ENCODE results near the gene CEACAM19. TPM values are rescaled to one million over a fixed set of nuclear protein-coding genes. Genes with fewer than 3 reads are reported as not detected.
A peak's percentile ranks its signal among the peaks of the same experiment; 100 is the strongest.
"Not testable (repeated sequence)": the region's sequence is repeated elsewhere in the genome, so short reads cannot be mapped to it uniquely, and the experiment has no call there.

Gene CEACAM19
- total RNA-seq, 1 donor from 2014 or later: 1.1 TPM

- H3K36me3 Mint-ChIP-seq (ENCODE audit: low read depth): peaks cover 13% of the 10 kb centered on the region
Measured at GRCh38 chr19:44717603-44718002, 46.3 kb downstream of the CEACAM19 start.

GRCh38 chr19:44718441-44719261 lies 47.4 kb downstream of the CEACAM19 start:
- peaks cover 27% of the 10 kb centered on the region for H3K4me1 Mint-ChIP-seq (ENCODE audit: low read depth)
- peaks cover 13% of the 10 kb centered on the region for H3K36me3 Mint-ChIP-seq (ENCODE audit: low read depth)
- no peaks in the 10 kb centered on the region for H3K27me3 Mint-ChIP-seq (ENCODE audit: insufficient read depth)
- DNase-seq (ENCODE audit: low spot score): no peak
- intact Hi-C loops (cut with micrococcal nuclease): no loop called here
- no peak overlapping the region for H3K4me3 Mint-ChIP-seq
- H3K9me3 Mint-ChIP-seq: peaks cover 21% of the 10 kb centered on the region
- no peak overlapping the region for H3K27ac Mint-ChIP-seq

More at GRCh38 chr19:44717603-44718002, 46.3 kb downstream of the CEACAM19 start:
- Mint-ChIP-seq H3K4me3 (no peak overlapping the region), H3K9me3 (peaks cover 21% of the 10 kb centered on the region), H3K4me1 (ENCODE audit: low read depth) (peaks cover 16% of the 10 kb centered on the region), H3K27me3 (ENCODE audit: insufficient read depth) (peaks cover 2% of the 10 kb centered on the region), H3K27ac (no peak overlapping the region)
- no peak for DNase-seq (ENCODE audit: low spot score)
- intact Hi-C loops (cut with micrococcal nuclease): no loop called here

- H3K4me1 Mint-ChIP-seq (ENCODE audit: low read depth): peaks cover 33% of the 10 kb centered on the region
- H3K36me3 Mint-ChIP-seq (ENCODE audit: low read depth): peaks cover 12% of the 10 kb centered on the region
- intact Hi-C loops (cut with micrococcal nuclease): no loop called here
- H3K4me3 Mint-ChIP-seq: no peak overlapping the region
- DNase-seq (ENCODE audit: low spot score): no peak
- peaks cover 19% of the 10 kb centered on the region for H3K9me3 Mint-ChIP-seq
- no peak overlapping the region for H3K27ac Mint-ChIP-seq
- no peaks in the 10 kb centered on the region for H3K27me3 Mint-ChIP-seq (ENCODE audit: insufficient read depth)
Measured at GRCh38 chr19:44719262-44719701, 48.0 kb downstream of the CEACAM19 start.

GRCh38 chr19:44720396-44720795 lies 49.1 kb downstream of the CEACAM19 start:
- H3K9me3 Mint-ChIP-seq; H3K27ac Mint-ChIP-seq; H3K27me3 Mint-ChIP-seq (ENCODE audit: insufficient read depth); H3K36me3 Mint-ChIP-seq (ENCODE audit: low read depth); H3K4me3 Mint-ChIP-seq; DNase-seq (ENCODE audit: low spot score); intact Hi-C loops (cut with micrococcal nuclease): not testable (repeated sequence)
- H3K4me1 Mint-ChIP-seq (ENCODE audit: low read depth): peaks cover 42% of the 10 kb centered on the region

- H3K27me3 Mint-ChIP-seq (ENCODE audit: insufficient read depth): no peaks in the 10 kb centered on the region
- no peak overlapping the region for H3K27ac Mint-ChIP-seq
- DNase-seq (ENCODE audit: low spot score): no peak
- no peak overlapping the region for H3K4me3 Mint-ChIP-seq
- intact Hi-C loops (cut with micrococcal nuclease): no loop called here
- H3K4me1 Mint-ChIP-seq (ENCODE audit: low read depth): peaks cover 48% of the 10 kb centered on the region
- H3K36me3 Mint-ChIP-seq (ENCODE audit: low read depth): peaks cover 1% of the 10 kb centered on the region
- H3K9me3 Mint-ChIP-seq: peaks cover 2% of the 10 kb centered on the region
Measured at GRCh38 chr19:44720945-44721344, 49.7 kb downstream of the CEACAM19 start.

- H3K36me3 Mint-ChIP-seq (ENCODE audit: low read depth); H3K27me3 Mint-ChIP-seq (ENCODE audit: insufficient read depth); intact Hi-C loops (cut with micrococcal nuclease); H3K9me3 Mint-ChIP-seq; H3K27ac Mint-ChIP-seq; DNase-seq (ENCODE audit: low spot score); H3K4me3 Mint-ChIP-seq: not testable (repeated sequence)
- peaks cover 48% of the 10 kb centered on the region for H3K4me1 Mint-ChIP-seq (ENCODE audit: low read depth)
Measured at GRCh38 chr19:44721369-44721768, 50.1 kb downstream of the CEACAM19 start.

GRCh38 chr19:44722131-44723121 lies 51.1 kb downstream of the CEACAM19 start:
- Mint-ChIP-seq H3K36me3 (ENCODE audit: low read depth) (peaks cover 1% of the 10 kb centered on the region), H3K27ac (peak overlapping the region; percentile 58), H3K4me3 (peak overlapping the region; percentile 67), H3K9me3 (no peaks in the 10 kb centered on the region), H3K4me1 (ENCODE audit: low read depth) (peaks cover 48% of the 10 kb centered on the region), H3K27me3 (ENCODE audit: insufficient read depth) (no peaks in the 10 kb centered on the region)
- intact Hi-C loops (cut with micrococcal nuclease): no loop called here
- peak; percentile 25 for DNase-seq (ENCODE audit: low spot score)

GRCh38 chr19:44723299-44723951 lies 52.1 kb downstream of the CEACAM19 start:
- Mint-ChIP-seq H3K4me3 (peak overlapping the region; percentile 67), H3K9me3 (no peaks in the 10 kb centered on the region), H3K4me1 (ENCODE audit: low read depth) (peaks cover 58% of the 10 kb centered on the region), H3K27me3 (ENCODE audit: insufficient read depth) (no peaks in the 10 kb centered on the region), H3K27ac (peak overlapping the region; percentile 34), H3K36me3 (ENCODE audit: low read depth) (peaks cover 1% of the 10 kb centered on the region)
- no peak for DNase-seq (ENCODE audit: low spot score)
- intact Hi-C loops (cut with micrococcal nuclease): no loop called here

- Mint-ChIP-seq H3K27me3 (ENCODE audit: insufficient read depth) (no peaks in the 10 kb centered on the region), H3K4me1 (ENCODE audit: low read depth) (peaks cover 58% of the 10 kb centered on the region), H3K9me3 (no peaks in the 10 kb centered on the region), H3K36me3 (ENCODE audit: low read depth) (peaks cover 1% of the 10 kb centered on the region), H3K4me3 (peak overlapping the region; percentile 67), H3K27ac (peak overlapping the region; percentile 25)
- peak; percentile 77 for DNase-seq (ENCODE audit: low spot score)
- intact Hi-C loops (cut with micrococcal nuclease): loop anchor here (1.0 to 2.0 kb wide), 7 partner anchors 23 to 227 kb away; no protein-coding TSS in a partner anchor
Measured at GRCh38 chr19:44723952-44724319, 52.7 kb downstream of the CEACAM19 start.

GRCh38 chr19:44725251-44725650 lies 54.0 kb downstream of the CEACAM19 start:
- intact Hi-C loops (cut with micrococcal nuclease): loop anchor here (2.0 kb wide), 1 partner anchor 70 kb away; no protein-coding TSS in a partner anchor
- Mint-ChIP-seq H3K27ac (no peak overlapping the region), H3K27me3 (ENCODE audit: insufficient read depth) (no peaks in the 10 kb centered on the region), H3K36me3 (ENCODE audit: low read depth) (no peaks in the 10 kb centered on the region), H3K4me1 (ENCODE audit: low read depth) (peaks cover 58% of the 10 kb centered on the region), H3K4me3 (peak overlapping the region; percentile 56), H3K9me3 (no peaks in the 10 kb centered on the region)
- DNase-seq (ENCODE audit: low spot score): no peak

- H3K36me3 Mint-ChIP-seq (ENCODE audit: low read depth): no peaks in the 10 kb centered on the region
- H3K27me3 Mint-ChIP-seq (ENCODE audit: insufficient read depth): no peaks in the 10 kb centered on the region
- H3K4me3 Mint-ChIP-seq: peak overlapping the region; percentile 56
- no peak overlapping the region for H3K27ac Mint-ChIP-seq
- H3K9me3 Mint-ChIP-seq: no peaks in the 10 kb centered on the region
- H3K4me1 Mint-ChIP-seq (ENCODE audit: low read depth): peaks cover 57% of the 10 kb centered on the region
- DNase-seq (ENCODE audit: low spot score): no peak
- intact Hi-C loops (cut with micrococcal nuclease): loop anchor here (2.0 kb wide), 1 partner anchor 71 kb away; no protein-coding TSS in a partner anchor
Measured at GRCh38 chr19:44725684-44726083, 54.4 kb downstream of the CEACAM19 start.

GRCh38 chr19:44726465-44726864 lies 55.2 kb downstream of the CEACAM19 start:
- intact Hi-C loops (cut with micrococcal nuclease): no loop called here
- peaks cover 53% of the 10 kb centered on the region for H3K4me1 Mint-ChIP-seq (ENCODE audit: low read depth)
- H3K36me3 Mint-ChIP-seq (ENCODE audit: low read depth): no peaks in the 10 kb centered on the region
- peak overlapping the region; percentile 40 for H3K27ac Mint-ChIP-seq
- no peak for DNase-seq (ENCODE audit: low spot score)
- no peaks in the 10 kb centered on the region for H3K9me3 Mint-ChIP-seq
- no peak overlapping the region for H3K4me3 Mint-ChIP-seq
- no peaks in the 10 kb centered on the region for H3K27me3 Mint-ChIP-seq (ENCODE audit: insufficient read depth)

Data from activated T-helper 1 cell treated with anti-CD3 and anti-CD28 coated beads, Interleukin-12 subunit alpha, Interleukin-12 subunit beta, Interleukin-2, Interleukin-4 antibody, amounts not matched to agents 30 ng/mL and 10 ng/mL and 1 ng/mL, durations not matched to agents 14 hours and 24 hours and 36 hours (primary cell).